ENCODE data around the gene BACE2.

- TF ChIP-seq CTCF (conservative IDR thresholded peaks at IDR 0.05) (no peak), ZFX (IDR thresholded peaks at IDR 0.05) (no peak)
These were observed 161.0 kb downstream of the BACE2 start for GRCh38 chr21:41328660-41329607.
